ACHN (cell line): ENCODE results near the gene PRKN.
"Not testable (repeated sequence)": the region's sequence is repeated elsewhere in the genome, so short reads cannot be mapped to it uniquely, and the experiment has no call there.

Experiments
- DNase-seq: peaks from one replicate; pipeline ENCODE4 v3.0.0-alpha.2; 2015
- in situ Hi-C: cut with HindIII; loops from 2 replicates; pipeline ENCODE4 v1.10.0; 2017; ENCODE audit warnings: low sequenced_read_pairs, low pct_ligation_motif_present, low pct_unique_long_range_greater_than_20kb

The PRKN gene

GRCh38 chr6:161346717-161347116 is 1380.8 kb downstream of the PRKN start:
- no peak for DNase-seq
- in situ Hi-C loops = no loop called here

DNA sequence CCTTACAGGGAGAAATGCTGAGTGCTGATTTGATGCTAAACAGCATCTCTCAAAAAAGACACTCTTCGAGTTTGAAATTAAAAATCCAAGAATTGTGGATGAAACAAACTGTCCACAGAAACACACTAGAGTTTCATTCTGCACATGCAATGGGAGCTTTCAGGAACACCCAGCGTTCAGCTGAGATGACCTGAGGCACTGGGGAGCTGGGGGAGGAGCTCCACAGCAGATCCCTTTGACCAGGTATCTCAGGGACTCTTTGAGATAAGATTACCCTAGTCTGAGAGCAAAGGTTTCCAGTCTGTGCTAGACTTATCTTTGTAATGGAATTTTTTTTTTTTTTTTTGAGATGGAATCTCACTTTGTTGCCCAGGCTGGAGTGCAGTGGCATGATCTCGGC is 1382.9 kb downstream of the PRKN start:
- DNase-seq = no peak
- in situ Hi-C loops = no loop called here

- no peak for DNase-seq
- in situ Hi-C loops = no loop called here
Observed at GRCh38 chr6:161342039-161342438, 1385.5 kb downstream of the PRKN start.

GRCh38 chr6:161341638-161342037 is 1385.9 kb downstream of the PRKN start:
- in situ Hi-C loops = no loop called here
- DNase-seq = no peak

GRCh38 chr6:161338015-161338414 is 1389.6 kb downstream of the PRKN start:
- in situ Hi-C loops = no loop called here
- DNase-seq = no peak

- in situ Hi-C loops = no loop called here
- DNase-seq = no peak
Observed at GRCh38 chr6:161336479-161336878, 1391.1 kb downstream of the PRKN start.

DNA sequence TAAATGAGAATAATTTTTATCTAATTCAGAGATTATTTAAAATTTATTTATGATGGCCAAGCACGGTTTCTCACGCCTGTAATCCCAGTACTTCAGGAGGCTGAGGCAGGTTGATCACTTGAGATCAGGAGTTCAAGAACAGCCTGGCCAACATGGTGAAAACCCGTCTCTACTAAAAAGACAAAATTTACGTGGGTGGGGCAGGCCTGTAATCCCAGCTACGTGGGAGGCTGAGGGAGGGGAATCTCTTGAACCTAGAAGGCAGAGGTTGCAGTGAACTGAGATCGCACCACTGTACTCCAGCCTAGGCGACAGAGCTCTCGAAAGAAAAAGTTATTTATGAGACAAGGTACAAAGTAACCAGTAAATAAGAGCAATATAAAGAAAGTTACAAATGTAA is 1394.2 kb downstream of the PRKN start:
- in situ Hi-C loops = no loop called here
- DNase-seq = no peak

DNA sequence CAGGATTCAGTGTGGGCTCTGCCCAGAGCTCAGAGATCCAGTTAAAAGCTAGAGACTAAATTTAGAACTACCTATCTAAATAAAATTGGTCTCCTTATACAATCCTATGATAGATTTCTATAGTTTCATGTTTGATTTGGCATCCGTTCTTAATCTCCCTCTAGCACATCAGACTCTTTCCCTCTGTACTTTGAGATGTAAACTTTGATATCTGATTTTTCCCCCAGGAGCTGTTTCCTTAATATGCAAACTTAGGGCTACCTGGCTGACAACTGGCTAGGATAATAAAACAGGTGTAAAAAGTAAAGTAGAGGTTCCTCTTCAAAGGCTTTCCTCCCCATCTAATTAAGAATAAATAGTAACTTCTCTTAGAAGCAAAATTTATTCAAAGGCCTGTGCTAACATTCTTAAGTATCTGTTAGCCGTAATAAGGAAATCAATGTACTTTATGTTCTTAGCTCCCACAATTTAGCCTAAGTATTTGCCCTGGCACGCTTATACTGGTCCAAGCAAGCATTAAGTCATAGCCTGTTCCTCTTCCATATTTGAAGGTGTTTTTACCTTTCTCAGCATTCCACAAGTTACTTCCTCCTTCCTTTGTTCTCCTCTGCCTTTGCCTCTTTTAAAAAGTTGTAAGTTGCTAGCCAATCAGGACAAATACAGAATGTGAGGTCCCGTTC is 1396.0 kb downstream of the PRKN start:
- DNase-seq, in situ Hi-C loops: not testable (repeated sequence)

DNA sequence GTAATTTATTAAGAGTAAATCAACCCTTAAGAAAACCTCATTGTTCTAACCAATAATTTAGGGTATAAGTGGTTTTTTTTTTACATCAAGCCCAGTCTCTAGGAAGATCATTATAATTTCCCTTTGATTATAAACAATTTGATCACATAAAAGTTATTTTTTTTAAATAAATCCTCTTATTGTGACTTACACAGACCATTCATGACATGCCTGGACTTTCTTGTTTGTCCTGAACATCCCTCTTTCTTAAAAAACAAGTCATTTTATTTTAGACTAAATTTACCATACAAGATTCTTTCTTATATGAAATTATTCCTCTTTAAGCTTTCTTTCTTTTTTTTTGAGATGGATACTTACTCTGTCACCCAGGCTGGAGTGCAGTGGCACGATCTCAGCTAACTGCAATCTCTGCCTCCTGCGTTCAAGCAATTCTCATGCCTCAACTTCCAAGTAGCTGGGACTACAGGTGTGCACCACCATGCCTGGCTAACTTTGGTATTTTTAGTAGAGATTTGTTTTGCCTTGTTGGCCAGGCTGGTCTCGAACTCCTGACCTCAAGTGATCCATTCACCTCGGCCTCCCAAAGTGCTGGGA is 1400.1 kb downstream of the PRKN start:
- in situ Hi-C loops = no loop called here
- peak; percentile 1 for DNase-seq

- in situ Hi-C loops = no loop called here
- no peak for DNase-seq
Observed at GRCh38 chr6:161319231-161319630, 1408.3 kb downstream of the PRKN start.

GRCh38 chr6:161318456-161318855 is 1409.1 kb downstream of the PRKN start:
- no peak for DNase-seq
- in situ Hi-C loops = no loop called here

GRCh38 chr6:161316531-161316930 is 1411.0 kb downstream of the PRKN start:
- in situ Hi-C loops = no loop called here

GRCh38 chr6:161315246-161315917 is 1412.2 kb downstream of the PRKN start:
- in situ Hi-C loops = not testable (repeated sequence)

More at GRCh38 chr6:161316531-161316930, 1411.0 kb downstream of the PRKN start:
- no peak for DNase-seq

DNA sequence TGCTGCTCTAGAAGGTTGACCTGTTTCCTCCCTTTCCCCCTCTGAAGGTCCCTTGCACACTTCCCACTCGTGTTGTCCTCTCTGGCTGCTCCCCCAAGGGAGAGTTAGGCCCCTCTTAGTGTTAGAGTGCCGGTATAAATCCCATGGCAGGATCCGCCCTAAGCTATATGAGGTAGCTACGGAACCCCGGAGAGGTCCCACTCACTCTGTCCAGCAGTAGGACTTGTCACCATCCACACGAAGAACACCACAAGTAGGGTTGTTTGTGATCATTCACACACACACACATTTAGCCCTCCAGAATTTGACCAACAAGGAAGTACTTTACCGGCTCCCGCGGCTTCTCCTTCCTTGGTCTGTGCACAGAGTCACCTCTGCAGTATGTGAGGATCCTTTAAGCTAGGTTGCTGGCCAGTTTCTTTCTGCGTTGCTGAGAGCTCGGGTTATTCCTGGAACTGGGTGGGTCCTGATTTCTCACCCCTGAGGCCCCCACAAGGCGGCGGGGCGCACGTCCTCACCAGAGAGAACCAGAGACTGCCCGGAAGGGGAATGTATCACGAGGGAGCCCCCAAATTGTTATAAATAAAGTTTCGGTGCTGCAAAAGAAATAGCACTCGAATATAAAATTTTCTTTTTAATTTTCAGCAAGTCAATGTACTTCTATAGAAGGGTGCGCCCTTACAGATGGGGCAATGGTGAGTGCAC is 1412.9 kb downstream of the PRKN start:
- DNase-seq = not testable (repeated sequence)

More at GRCh38 chr6:161315246-161315917, 1412.2 kb downstream of the PRKN start:
- not testable (repeated sequence) for DNase-seq

GRCh38 chr6:161313940-161314509 is 1413.5 kb downstream of the PRKN start:
- in situ Hi-C loops = no loop called here
- DNase-seq = no peak

More for the DNA sequence above, 1412.9 kb downstream of the PRKN start:
- in situ Hi-C loops = not testable (repeated sequence)

- DNase-seq, in situ Hi-C loops: not testable (repeated sequence)
Observed at GRCh38 chr6:161313475-161313874, 1414.1 kb downstream of the PRKN start.

DNA sequence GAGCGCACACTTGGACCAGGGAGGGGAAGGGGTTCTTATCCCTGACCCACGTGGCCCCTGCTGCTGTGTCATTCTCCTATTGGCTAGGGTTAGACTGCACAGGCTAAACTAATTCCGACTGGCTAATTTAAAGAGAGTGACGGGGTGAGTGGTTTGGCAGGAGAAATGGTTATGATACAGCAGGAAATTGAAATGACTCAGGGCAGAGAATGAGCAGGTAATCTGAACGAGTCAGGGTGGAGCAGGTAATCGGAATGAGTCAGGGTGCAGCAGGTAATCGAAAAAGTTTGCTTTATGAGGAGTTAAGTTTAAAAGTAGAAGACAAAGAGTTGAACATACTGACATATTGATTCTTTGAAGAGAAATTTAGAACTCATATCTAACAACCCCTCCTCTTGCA is 1417.8 kb downstream of the PRKN start:
- in situ Hi-C loops, DNase-seq: not testable (repeated sequence)

DNA sequence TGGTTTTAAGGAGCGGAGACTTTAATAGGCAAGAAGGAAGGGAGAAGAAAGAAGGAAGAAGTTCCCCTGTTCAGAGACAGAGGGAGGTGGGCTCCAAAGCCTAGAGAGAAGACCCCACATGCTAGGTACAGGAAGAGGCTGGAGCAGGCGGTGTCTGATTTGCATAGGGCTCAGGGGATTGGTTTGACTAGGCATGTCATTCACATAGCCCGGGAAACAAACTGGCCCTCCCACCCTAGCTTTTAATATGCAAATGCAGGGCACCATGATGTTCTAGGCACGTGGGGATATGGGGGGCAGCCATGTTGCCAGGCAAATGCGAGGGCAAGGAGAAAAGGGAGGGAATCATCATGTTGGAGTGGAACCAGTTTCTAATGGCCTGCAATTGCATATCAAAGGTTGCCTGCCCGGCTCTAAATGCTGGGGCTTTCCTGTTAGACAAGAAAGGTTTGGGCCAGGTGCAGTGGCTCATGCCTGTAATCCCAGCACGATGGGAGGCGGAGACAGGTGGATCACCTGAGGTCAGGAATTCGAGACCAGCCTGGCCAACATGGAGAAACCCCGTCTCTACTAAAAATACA is 1419.4 kb downstream of the PRKN start:
- no peak for DNase-seq

More for the DNA sequence above, 1419.4 kb downstream of the PRKN start:
- in situ Hi-C loops = no loop called here
